Measurements from ENCODE around the gene ERBB2. TPM values are rescaled to one million over a fixed set of nuclear protein-coding genes. Genes with fewer than 3 reads are reported as not detected.
A peak's percentile ranks its signal among the peaks of the same experiment; 100 is the strongest.

ERBB2 gene
- total and polyA plus RNA-seq, 4 donors, result 32.8 to 92.5 (median 49.0) TPM

GRCh38 chr17:39659279-39660010, 40.4 kb upstream of the ERBB2 start:
- no peaks in the 10 kb centered on the region for H3K27me3 ChIP-seq (ENCODE audit: control insufficient read depth, insufficient read depth, low read length)
- no peak overlapping the region for H3K4me3 ChIP-seq (ENCODE audit: low read depth, low read length)
- H3K27ac ChIP-seq (ENCODE audit: low read depth, low read length), result peak overlapping the region; percentile 50
- peaks cover 31% of the 10 kb centered on the region for H3K4me1 ChIP-seq (ENCODE audit: control insufficient read depth, insufficient read depth, low read length)
- no peak for DNase-seq (ENCODE audit: low read depth in 4 of 6, low spot score in 6 of 6)
- 75% methylated on average over 4 of the region's 15 CpGs for WGBS (ENCODE audit: insufficient coverage)
- peaks cover 93% of the 10 kb centered on the region for H3K36me3 ChIP-seq (ENCODE audit: control insufficient read depth, insufficient read depth, low read length)
- H3K9me3 ChIP-seq (ENCODE audit: control insufficient read depth, insufficient read depth, low read length), result no peaks in the 10 kb centered on the region

- Histone ChIP-seq H3K36me3 (ENCODE audit: control insufficient read depth, insufficient read depth, low read length) (peaks cover 91% of the 10 kb centered on the region), H3K27me3 (ENCODE audit: control insufficient read depth, insufficient read depth, low read length) (no peaks in the 10 kb centered on the region), H3K4me1 (ENCODE audit: control insufficient read depth, insufficient read depth, low read length) (peaks cover 27% of the 10 kb centered on the region), H3K27ac (ENCODE audit: low read depth, low read length) (peak overlapping the region; percentile 47), H3K4me3 (ENCODE audit: low read depth, low read length) (no peak overlapping the region), H3K9me3 (ENCODE audit: control insufficient read depth, insufficient read depth, low read length) (no peaks in the 10 kb centered on the region)
- WGBS (ENCODE audit: insufficient coverage), result 89% methylated on average over 5 of the region's 5 CpGs
- DNase-seq (ENCODE audit: low read depth in 4 of 6, low spot score in 6 of 6), result no peak
Observed at GRCh38 chr17:39660011-39660360, 39.9 kb upstream of the ERBB2 start.

- DNase-seq (ENCODE audit: low read depth in 4 of 6, low spot score in 6 of 6), result no peak
- Histone ChIP-seq H3K9me3 (ENCODE audit: control insufficient read depth, insufficient read depth, low read length) (no peaks in the 10 kb centered on the region), H3K27me3 (ENCODE audit: control insufficient read depth, insufficient read depth, low read length) (no peaks in the 10 kb centered on the region), H3K27ac (ENCODE audit: low read depth, low read length) (peak overlapping the region; percentile 47), H3K4me3 (ENCODE audit: low read depth, low read length) (no peak overlapping the region), H3K36me3 (ENCODE audit: control insufficient read depth, insufficient read depth, low read length) (peaks cover 88% of the 10 kb centered on the region), H3K4me1 (ENCODE audit: control insufficient read depth, insufficient read depth, low read length) (peaks cover 30% of the 10 kb centered on the region)
- 90% methylated on average over 33 of the region's 35 CpGs for WGBS (ENCODE audit: insufficient coverage)
Observed at GRCh38 chr17:39660397-39661385, 39.2 kb upstream of the ERBB2 start.

DNA sequence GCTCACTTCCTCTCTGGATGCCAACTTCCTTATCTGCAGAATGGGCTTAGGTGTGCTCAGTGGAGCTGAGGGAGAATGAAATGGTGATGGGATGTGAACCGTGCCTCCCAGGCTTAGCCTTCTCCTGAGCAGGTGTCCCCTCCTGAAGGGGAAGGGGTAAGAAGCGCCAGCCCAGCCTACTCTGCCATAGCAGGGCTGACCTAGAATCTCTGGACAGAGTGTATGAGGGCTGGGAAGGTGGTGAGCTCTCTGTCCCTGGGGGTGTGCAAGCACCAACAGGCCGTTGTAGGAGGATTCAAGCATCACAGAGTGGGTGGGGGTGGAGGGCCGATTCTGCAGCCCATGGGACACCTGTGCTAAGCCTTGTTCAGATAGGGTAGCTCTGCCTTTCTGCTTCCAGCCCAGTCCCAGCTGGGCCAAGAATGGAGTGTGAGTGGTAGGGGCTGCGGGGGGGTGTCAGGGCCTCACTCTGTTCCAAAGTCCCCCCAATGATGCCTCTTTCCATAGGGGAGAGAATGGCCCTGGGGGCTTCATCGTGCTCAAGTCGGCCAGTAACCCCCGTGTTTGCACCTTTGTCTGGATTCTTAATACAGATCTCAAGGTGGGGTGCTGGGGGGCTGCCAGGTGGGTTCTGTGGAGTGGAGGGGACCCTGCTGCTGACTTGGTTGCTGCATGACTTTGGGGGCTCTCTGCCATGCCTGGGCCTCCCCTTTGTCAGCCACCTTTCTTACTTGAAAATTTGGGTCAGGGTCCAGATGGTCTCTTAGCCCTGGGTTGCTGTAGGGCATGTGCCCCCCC, 37.9 kb upstream of the ERBB2 start:
- Histone ChIP-seq H3K4me3 (ENCODE audit: low read depth, low read length) (no peak overlapping the region), H3K27me3 (ENCODE audit: control insufficient read depth, insufficient read depth, low read length) (peaks cover 5% of the 10 kb centered on the region), H3K36me3 (ENCODE audit: control insufficient read depth, insufficient read depth, low read length) (peaks cover 79% of the 10 kb centered on the region), H3K9me3 (ENCODE audit: control insufficient read depth, insufficient read depth, low read length) (no peaks in the 10 kb centered on the region), H3K4me1 (ENCODE audit: control insufficient read depth, insufficient read depth, low read length) (peaks cover 42% of the 10 kb centered on the region), H3K27ac (ENCODE audit: low read depth, low read length) (no peak overlapping the region)
- no peak for DNase-seq (ENCODE audit: low read depth in 4 of 6, low spot score in 6 of 6)
- 94% methylated on average over 7 of the region's 8 CpGs for WGBS (ENCODE audit: insufficient coverage)

DNA sequence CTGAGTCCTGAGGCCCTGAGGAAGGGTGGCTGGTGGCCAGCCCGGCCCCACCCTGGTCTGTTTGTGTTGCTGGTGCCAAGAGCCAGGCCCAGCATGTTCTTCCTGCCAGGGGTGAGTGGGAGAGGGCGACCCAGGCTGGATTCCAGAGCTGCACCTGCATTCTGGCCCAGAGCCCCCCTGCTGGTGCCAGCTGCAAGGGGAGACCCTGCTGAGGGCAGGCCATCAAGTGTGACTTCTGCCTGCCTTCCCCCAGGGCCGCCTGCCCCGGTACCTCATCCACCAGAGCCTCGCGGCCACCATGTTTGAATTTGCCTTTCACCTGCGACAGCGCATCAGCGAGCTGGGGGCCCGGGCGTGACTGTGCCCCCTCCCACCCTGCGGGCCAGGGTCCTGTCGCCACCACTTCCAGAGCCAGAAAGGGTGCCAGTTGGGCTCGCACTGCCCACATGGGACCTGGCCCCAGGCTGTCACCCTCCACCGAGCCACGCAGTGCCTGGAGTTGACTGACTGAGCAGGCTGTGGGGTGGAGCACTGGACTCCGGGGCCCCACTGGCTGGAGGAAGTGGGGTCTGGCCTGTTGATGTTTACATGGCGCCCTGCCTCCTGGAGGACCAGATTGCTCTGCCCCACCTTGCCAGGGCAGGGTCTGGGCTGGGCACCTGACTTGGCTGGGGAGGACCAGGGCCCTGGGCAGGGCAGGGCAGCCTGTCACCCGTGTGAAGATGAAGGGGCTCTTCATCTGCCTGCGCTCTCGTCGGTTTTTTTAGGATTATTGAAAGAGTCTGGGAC, 37.1 kb upstream of the ERBB2 start:
- 79% methylated on average over 19 of the region's 22 CpGs for WGBS (ENCODE audit: insufficient coverage)
- H3K27me3 ChIP-seq (ENCODE audit: control insufficient read depth, insufficient read depth, low read length), result peaks cover 10% of the 10 kb centered on the region
- H3K36me3 ChIP-seq (ENCODE audit: control insufficient read depth, insufficient read depth, low read length), result peaks cover 71% of the 10 kb centered on the region
- no peaks in the 10 kb centered on the region for H3K9me3 ChIP-seq (ENCODE audit: control insufficient read depth, insufficient read depth, low read length)
- no peak for DNase-seq (ENCODE audit: low read depth in 4 of 6, low spot score in 6 of 6)
- no peak overlapping the region for H3K4me3 ChIP-seq (ENCODE audit: low read depth, low read length)
- no peak overlapping the region for H3K27ac ChIP-seq (ENCODE audit: low read depth, low read length)
- H3K4me1 ChIP-seq (ENCODE audit: control insufficient read depth, insufficient read depth, low read length), result peaks cover 50% of the 10 kb centered on the region

DNA sequence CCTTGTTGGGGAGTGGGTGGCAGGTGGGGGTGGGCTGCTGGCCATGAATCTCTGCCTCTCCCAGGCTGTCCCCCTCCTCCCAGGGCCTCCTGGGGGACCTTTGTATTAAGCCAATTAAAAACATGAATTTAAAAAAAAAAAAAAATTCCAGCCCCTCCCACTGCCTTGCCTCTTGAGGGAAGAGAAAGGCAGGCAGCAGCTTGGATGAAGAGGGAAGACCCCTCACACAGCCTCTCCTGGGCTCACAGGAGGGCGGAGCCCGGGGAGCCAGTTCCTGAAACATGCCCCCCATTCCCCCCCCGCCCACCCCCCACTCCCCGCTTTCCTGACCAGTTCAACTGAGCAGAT, 36.5 kb upstream of the ERBB2 start:
- no peaks in the 10 kb centered on the region for H3K9me3 ChIP-seq (ENCODE audit: control insufficient read depth, insufficient read depth, low read length)
- peaks cover 13% of the 10 kb centered on the region for H3K27me3 ChIP-seq (ENCODE audit: control insufficient read depth, insufficient read depth, low read length)
- H3K36me3 ChIP-seq (ENCODE audit: control insufficient read depth, insufficient read depth, low read length), result peaks cover 65% of the 10 kb centered on the region
- no peak for DNase-seq (ENCODE audit: low read depth in 4 of 6, low spot score in 6 of 6)
- no peak overlapping the region for H3K4me3 ChIP-seq (ENCODE audit: low read depth, low read length)
- H3K27ac ChIP-seq (ENCODE audit: low read depth, low read length), result no peak overlapping the region
- no CpG with 5 or more reads among the region's 4 CpGs for WGBS (ENCODE audit: insufficient coverage)
- peaks cover 55% of the 10 kb centered on the region for H3K4me1 ChIP-seq (ENCODE audit: control insufficient read depth, insufficient read depth, low read length)

DNA sequence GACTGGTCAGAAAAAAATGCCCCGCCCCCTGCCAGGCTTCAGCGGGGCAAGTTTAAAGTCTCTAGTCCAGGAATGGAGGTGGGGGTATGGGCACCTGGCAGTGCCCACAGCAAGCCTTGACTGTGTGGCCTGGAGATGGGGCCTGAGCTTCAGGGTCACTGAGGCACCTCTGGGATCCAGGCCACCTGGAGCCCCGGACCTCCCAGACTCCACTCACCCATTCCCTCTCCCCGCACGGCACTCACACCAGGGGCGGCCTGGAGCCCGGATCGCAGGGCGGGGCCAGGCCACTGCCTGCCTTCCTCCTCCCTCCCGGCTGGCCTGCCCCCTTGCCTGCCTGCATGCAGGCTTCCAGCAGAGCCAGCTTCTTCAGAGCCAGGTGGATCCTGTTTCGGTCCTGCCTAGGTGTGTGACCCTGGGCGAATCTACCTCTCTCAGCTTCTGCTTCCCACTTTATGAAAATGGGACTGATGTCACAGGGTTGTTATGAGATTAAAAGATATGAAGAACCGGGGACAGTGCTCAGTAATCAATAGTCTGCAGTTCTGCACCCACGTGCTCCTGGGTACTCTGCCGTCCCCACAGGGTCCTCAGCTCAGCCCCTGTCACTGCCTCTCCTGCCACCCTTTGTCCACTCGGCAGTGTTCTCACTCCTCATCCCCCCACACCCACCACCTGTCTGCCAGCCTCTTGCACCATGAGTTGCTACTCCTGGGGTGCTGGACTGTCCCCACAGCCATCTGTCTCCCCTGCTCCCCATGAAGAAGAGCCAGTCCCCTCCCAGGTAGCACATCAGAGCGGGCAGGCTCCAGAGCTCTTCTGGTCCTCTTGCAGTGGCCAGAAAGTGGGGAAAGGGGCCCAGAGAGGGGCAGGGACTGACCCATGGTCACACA, 35.9 kb upstream of the ERBB2 start:
- Histone ChIP-seq H3K4me1 (ENCODE audit: control insufficient read depth, insufficient read depth, low read length) (peaks cover 61% of the 10 kb centered on the region), H3K4me3 (ENCODE audit: low read depth, low read length) (no peak overlapping the region), H3K36me3 (ENCODE audit: control insufficient read depth, insufficient read depth, low read length) (peaks cover 59% of the 10 kb centered on the region), H3K27ac (ENCODE audit: low read depth, low read length) (no peak overlapping the region), H3K9me3 (ENCODE audit: control insufficient read depth, insufficient read depth, low read length) (no peaks in the 10 kb centered on the region), H3K27me3 (ENCODE audit: control insufficient read depth, insufficient read depth, low read length) (peaks cover 18% of the 10 kb centered on the region)
- DNase-seq (ENCODE audit: low read depth in 4 of 6, low spot score in 6 of 6), result no peak
- 40% methylated on average over 13 of the region's 17 CpGs for WGBS (ENCODE audit: insufficient coverage)
